ENCODE data around the gene UFD1.

UFD1 gene

GRCh38 chr22:19466848-19467752, 11.9 kb downstream of the UFD1 start:
- no peak for DNase-seq

- DNase-seq: peak in 1 of 2 experiments; percentile 28
Measured at GRCh38 chr22:19466126-19466716, 12.8 kb downstream of the UFD1 start.

GRCh38 chr22:19464975-19465374, 14.0 kb downstream of the UFD1 start:
- DNase-seq: no peak

GRCh38 chr22:19464546-19464945, 14.4 kb downstream of the UFD1 start:
- no peak for DNase-seq

GRCh38 chr22:19463491-19464469, 15.2 kb downstream of the UFD1 start:
- DNase-seq: no peak

GRCh38 chr22:19463008-19463407, 16.0 kb downstream of the UFD1 start:
- no peak for DNase-seq

GRCh38 chr22:19461506-19461905, 17.5 kb downstream of the UFD1 start:
- no peak for DNase-seq

GRCh38 chr22:19460036-19460435, 19.0 kb downstream of the UFD1 start:
- DNase-seq: no peak

- no peak for DNase-seq
Measured at GRCh38 chr22:19457828-19458428, 21.1 kb downstream of the UFD1 start.

GRCh38 chr22:19456541-19456940, 22.5 kb downstream of the UFD1 start:
- no peak for DNase-seq

- DNase-seq: no peak
Measured at GRCh38 chr22:19455585-19456370, 23.2 kb downstream of the UFD1 start.

- no peak for DNase-seq
Measured at GRCh38 chr22:19455033-19455432, 24.0 kb downstream of the UFD1 start.

- DNase-seq: no peak
Measured at GRCh38 chr22:19454156-19454555, 24.8 kb downstream of the UFD1 start.

- DNase-seq: no peak
Measured at GRCh38 chr22:19453718-19454117, 25.3 kb downstream of the UFD1 start.

- no peak for DNase-seq
Measured at GRCh38 chr22:19451570-19451969, 27.4 kb downstream of the UFD1 start.

- no peak for DNase-seq
Measured at GRCh38 chr22:19450363-19451175, 28.4 kb downstream of the UFD1 start.

GRCh38 chr22:19449422-19449767, 29.6 kb downstream of the UFD1 start:
- no peak for DNase-seq

GRCh38 chr22:19448739-19449421, 30.1 kb downstream of the UFD1 start:
- DNase-seq: no peak

GRCh38 chr22:19448076-19448607, 30.9 kb downstream of the UFD1 start:
- DNase-seq: peak in 1 of 2 experiments; percentile 40

All from cerebellar nuclear complex (tissue), 1 donor.